HG02938 (cell line): ENCODE measurements around the gene ERC2.

Experiments
- ATAC-seq: cut with Tn5 transposase; IDR thresholded peaks from one replicate; pipeline ENCODE4 v1.9.1; 2021; ENCODE audit warnings: mild to moderate bottlenecking, moderate library complexity; ENCODE audit not compliant: unreplicated experiment

Gene ERC2

DNA sequence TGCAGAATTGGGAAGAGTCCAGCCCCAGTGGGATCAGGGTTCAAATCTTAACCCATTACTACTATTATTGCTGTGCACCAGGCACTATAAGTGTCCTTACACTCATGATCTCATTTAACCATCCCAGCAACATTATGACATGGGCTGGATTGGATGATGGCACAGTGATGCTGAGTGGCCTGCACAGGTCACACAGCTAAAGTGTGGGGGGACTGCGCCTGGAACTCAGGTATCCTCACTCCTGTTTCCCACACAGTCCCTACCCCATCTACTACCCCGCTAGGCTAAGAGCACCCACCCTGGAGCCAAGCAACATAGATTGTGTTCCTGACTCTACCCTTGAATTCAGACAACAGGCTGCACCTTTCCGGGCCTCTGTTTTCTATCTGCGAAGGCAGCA lies 997.2 kb downstream of the ERC2 start:
- no peak for ATAC-seq

DNA sequence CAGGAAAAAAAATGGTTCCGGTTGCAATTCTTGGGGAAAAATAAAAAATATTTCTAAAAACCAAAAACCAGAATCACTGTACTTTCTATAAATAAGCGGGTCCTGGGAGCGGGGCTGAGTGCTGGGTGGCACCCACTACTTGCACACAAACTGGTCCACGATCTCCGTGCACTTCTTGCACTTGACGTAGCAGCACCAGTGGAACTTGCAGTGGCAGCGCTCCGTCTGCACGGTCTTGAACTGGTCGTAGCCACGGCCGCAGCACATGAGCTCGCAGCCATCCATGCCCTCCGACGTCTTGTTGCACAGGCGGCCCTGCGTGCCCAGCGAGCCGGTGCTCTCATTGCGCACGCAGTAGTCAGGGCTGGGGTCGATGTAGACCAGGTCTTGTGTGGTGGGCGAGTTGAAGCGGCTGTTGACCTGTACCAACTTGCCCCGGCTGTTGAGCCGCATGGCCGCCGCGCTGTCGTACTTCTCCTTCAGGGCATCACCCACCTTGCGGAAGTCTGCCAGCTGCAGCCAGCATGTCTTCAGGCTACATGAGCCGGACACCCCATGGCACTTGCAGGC lies 998.2 kb downstream of the ERC2 start:
- no peak for ATAC-seq

DNA sequence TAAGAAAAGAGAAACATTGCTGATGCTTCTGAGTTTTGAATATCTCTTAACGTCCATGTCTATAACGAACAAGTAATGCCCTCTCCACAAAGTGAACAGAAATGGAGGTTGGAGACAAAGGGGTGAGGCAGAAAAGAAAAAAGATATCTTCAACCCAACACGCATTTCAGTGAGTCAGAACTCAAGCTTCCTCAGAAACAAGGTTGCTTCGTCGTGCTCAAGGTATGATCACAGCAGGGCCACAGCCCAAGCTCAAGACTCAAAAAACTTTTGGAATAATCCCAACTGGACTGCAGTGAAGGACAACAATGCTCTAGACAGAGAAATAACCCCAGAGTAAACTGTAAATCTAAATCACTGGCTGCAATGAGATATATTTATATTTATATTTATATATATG lies 1000.0 kb downstream of the ERC2 start:
- ATAC-seq: no peak

DNA sequence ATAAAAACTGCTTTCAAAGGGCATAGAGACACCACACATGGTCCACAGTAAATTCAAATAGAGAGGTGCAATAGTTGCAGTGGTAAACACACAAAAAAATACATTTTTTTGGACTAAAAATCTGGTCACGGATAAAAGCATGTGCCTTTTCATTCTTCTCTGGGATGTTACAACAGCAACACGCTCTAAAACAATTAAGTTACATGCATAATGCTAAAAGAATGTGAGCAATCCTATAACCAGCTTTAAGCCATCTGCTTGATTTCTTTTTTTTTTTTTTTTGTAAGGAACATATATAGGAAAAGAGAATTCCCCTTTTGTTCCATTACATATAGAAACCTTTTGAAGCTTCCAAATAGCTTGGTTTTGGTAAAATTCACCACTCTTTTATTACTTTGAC lies 1001.2 kb downstream of the ERC2 start:
- ATAC-seq: no peak

DNA sequence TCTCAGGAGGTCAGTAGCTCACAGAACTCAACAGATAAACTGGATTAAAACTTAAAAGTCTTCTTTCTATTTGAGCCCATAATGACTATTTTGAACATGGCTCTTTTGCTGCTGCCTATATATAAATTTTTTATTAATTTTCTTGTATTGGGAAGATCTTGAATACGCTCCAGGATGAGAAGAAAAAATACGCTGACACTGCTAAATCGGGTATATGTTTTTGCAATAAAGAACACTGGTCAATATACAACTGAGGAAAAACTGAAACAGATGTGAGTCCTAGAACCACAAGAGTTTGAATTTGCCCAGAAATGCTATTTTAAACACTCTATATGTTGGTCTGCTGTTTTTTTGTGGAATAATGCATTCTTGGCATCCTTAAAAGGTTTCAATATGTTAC lies 1001.7 kb downstream of the ERC2 start:
- ATAC-seq: no peak

DNA sequence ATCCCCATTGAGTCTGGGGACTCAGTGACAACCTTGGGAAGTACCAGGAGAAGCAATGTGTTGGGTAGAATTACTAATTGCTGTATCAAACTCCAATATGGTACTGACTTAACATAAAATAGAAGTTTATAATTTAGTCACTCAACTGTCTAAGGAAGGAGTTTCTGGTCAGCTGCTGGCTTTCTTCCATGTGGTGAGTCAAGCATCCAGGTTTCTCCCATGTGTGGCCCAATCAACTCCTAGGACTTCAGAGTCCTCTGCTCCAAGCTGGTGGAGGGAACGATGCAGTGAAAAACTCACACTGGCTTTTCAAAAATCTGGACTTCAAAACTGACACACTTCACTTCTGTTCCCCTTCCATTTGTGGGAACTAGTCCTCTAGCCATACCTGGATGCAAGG lies 1006.4 kb downstream of the ERC2 start:
- ATAC-seq: no peak

DNA sequence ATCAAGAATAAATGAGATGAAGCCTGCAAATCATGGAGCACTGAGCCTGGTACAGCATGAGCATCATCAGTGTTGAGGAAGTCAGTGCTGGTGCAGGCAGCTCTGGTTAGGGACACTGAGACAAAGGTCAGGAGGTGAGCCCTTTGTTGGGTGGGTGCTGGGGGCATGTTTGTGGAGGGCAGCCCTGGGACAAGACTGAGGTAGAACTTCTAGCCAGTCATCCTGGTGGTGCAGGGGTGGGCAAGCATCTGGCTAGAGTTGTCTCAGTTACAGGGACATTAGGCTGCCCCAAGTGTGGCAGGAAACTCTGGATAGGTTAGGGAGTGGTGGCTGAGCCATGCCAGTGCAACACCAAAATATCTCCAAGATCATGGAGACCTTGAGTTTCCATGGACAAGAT lies 1008.4 kb downstream of the ERC2 start:
- ATAC-seq: no peak
